Dermis microvascular lymphatic vessel endothelial cell (primary cell): ENCODE data around the gene FHIT. TPM values are rescaled to one million over a fixed set of nuclear protein-coding genes. Genes with fewer than 3 reads are reported as not detected.
"Not testable (repeated sequence)": the region's sequence is repeated elsewhere in the genome, so short reads cannot be mapped to it uniquely, and the experiment has no call there.

Experiments used
- DNase-seq, 2 donors: peaks; one replicate each; pipeline versions ENCODE4 v3.0.0 to v3.0.0-alpha.2; 2010; ENCODE audit warnings: low read depth in 2 of 2
- total RNA-seq: library from RNA; depleted of rRNA; stranded (reverse); fragments of >200 nt; gene quantifications from 2 replicates; pipeline ENCODE4 v1.2.1, GENCODE V29; 2014

FHIT gene
- total RNA-seq, 1 donor from 2014 or later = 0.51 TPM

GRCh38 chr3:61227799-61228198 is 23.5 kb downstream of the FHIT start:
- DNase-seq = no peak

GRCh38 chr3:61226166-61226686 is 25.0 kb downstream of the FHIT start:
- DNase-seq = no peak

- no peak for DNase-seq
Observed at GRCh38 chr3:61224823-61225222, 26.4 kb downstream of the FHIT start.

- no peak for DNase-seq
Observed at GRCh38 chr3:61223451-61223850, 27.8 kb downstream of the FHIT start.

GRCh38 chr3:61222467-61222866 is 28.8 kb downstream of the FHIT start:
- no peak for DNase-seq

- no peak for DNase-seq
Observed at GRCh38 chr3:61221759-61222362, 29.4 kb downstream of the FHIT start.

GRCh38 chr3:61218504-61218903 is 32.7 kb downstream of the FHIT start:
- no peak for DNase-seq

- DNase-seq = not testable (repeated sequence)
Observed at GRCh38 chr3:61216171-61216570, 35.1 kb downstream of the FHIT start.

- no peak for DNase-seq
Observed at GRCh38 chr3:61202086-61202485, 49.2 kb downstream of the FHIT start.

- DNase-seq = no peak
Observed at GRCh38 chr3:61201071-61201470, 50.2 kb downstream of the FHIT start.

GRCh38 chr3:61200270-61200669 is 51.0 kb downstream of the FHIT start:
- no peak for DNase-seq

GRCh38 chr3:61199843-61200242 is 51.4 kb downstream of the FHIT start:
- no peak for DNase-seq

GRCh38 chr3:61194892-61195538 is 56.2 kb downstream of the FHIT start:
- DNase-seq = no peak

- no peak for DNase-seq
Observed at GRCh38 chr3:61192222-61192621, 59.0 kb downstream of the FHIT start.

- DNase-seq = not testable (repeated sequence)
Observed at GRCh38 chr3:61190205-61190604, 61.0 kb downstream of the FHIT start.

- DNase-seq = no peak
Observed at GRCh38 chr3:61186030-61186429, 65.2 kb downstream of the FHIT start.

GRCh38 chr3:61184956-61185355 is 66.3 kb downstream of the FHIT start:
- no peak for DNase-seq

GRCh38 chr3:61182662-61183061 is 68.6 kb downstream of the FHIT start:
- DNase-seq = no peak

- no peak for DNase-seq
Observed at GRCh38 chr3:61181874-61182273, 69.4 kb downstream of the FHIT start.

- no peak for DNase-seq
Observed at GRCh38 chr3:61180206-61180605, 71.0 kb downstream of the FHIT start.

- no peak for DNase-seq
Observed at GRCh38 chr3:61178167-61178566, 73.1 kb downstream of the FHIT start.

- DNase-seq = no peak
Observed at GRCh38 chr3:61177450-61177849, 73.8 kb downstream of the FHIT start.

- DNase-seq = no peak
Observed at GRCh38 chr3:61173676-61174075, 77.6 kb downstream of the FHIT start.
